Heart left ventricle (tissue), 16 donors: ENCODE data around the gene ZNF789. TPM values are rescaled to one million over a fixed set of nuclear protein-coding genes. Genes with fewer than 3 reads are reported as not detected.

Experiments used
- ATAC-seq, 4 donors: fragments of 200-7000 bp; cut with Tn5 transposase; one replicate each; pipeline ENCODE4 v1.9.1; 2020 to 2022; ENCODE audit warnings: moderate library complexity in 4 of 4, mild to moderate bottlenecking in 3 of 4, moderate number of reproducible peaks in 1 of 4
- DNase-seq, 5 donors: peaks; one replicate each; pipeline ENCODE4 v3.0.0-alpha.2; 2020
- H3K27ac ChIP-seq, 12 donors: fragments of 200-600 bp; sonication (generic) in 4 of 12; one replicate each; pipeline versions ENCODE4 v1.5.0 to v1.8.0; 2016 to 2022; ENCODE audit warnings: mild to moderate bottlenecking in 2 of 12
- H3K27me3 ChIP-seq, 9 donors: fragments of 200-600 bp; sonication (generic) in 2 of 9; one replicate each; pipeline versions ENCODE4 v1.5.1 to v1.8.0; 2016 to 2022; ENCODE audit warnings: mild to moderate bottlenecking in 3 of 9
- H3K36me3 ChIP-seq, 9 donors: fragments of 200-600 bp; sonication (generic) in 2 of 9; one replicate each; pipeline versions ENCODE4 v1.5.0 to v1.8.0; 2018 to 2022; ENCODE audit warnings: mild to moderate bottlenecking in 2 of 9
- H3K4me1 ChIP-seq, 12 donors: fragments of 200-600 bp; sonication (generic) in 4 of 12; one replicate each; pipeline versions ENCODE4 v1.5.0 to v1.8.0; 2016 to 2022; ENCODE audit warnings: mild to moderate bottlenecking in 3 of 12
- H3K4me3 ChIP-seq, 12 donors: fragments of 200-600 bp; sonication (generic) in 4 of 12; one replicate each; pipeline versions ENCODE4 v1.5.0 to v1.8.0; 2017 to 2022; ENCODE audit warnings: mild to moderate bottlenecking in 9 of 12, moderate library complexity in 4 of 12
- H3K9me3 ChIP-seq, 12 donors: fragments of 200-600 bp; sonication (generic) in 4 of 12; one replicate each; pipeline versions ENCODE4 v1.5.0 to v1.8.0; 2016 to 2022; ENCODE audit warnings: mild to moderate bottlenecking in 1 of 12
- POLR2A ChIP-seq, 2 donors: fragments of 450-650 bp; IDR thresholded peaks; one replicate each; pipeline ENCODE4 v1.6.1; 2017; ENCODE audit warnings: antibody characterized with exemption in 2 of 2, mild to moderate bottlenecking in 2 of 2, moderate library complexity in 2 of 2
- WGBS, 4 donors: extraction: QIAGEN DNeasy Blood & Tissue Kit in 2 of 4; methylation state at CpG; one replicate each; pipeline versions ENCODE4 v1.1.5 to v1.1.7; 2013 to 2018; 5-methylcytosine and 5-hydroxymethylcytosine counted together
- intact Hi-C, 10 donors: fragments of 100-400 bp; cut with DNase I; formaldehyde crosslinking; loops; one replicate each; pipeline versions ENCODE4 v1.11.1 to v1.14.2; 2022
- polyA plus RNA-seq, 2 donors: library from polyadenylated mRNA; stranded (reverse); fragments of 200-250 nt; gene quantifications; one replicate each; pipeline ENCODE4 v1.2.3, GENCODE V29; 2013
- total RNA-seq, 9 donors: library from RNA; depleted of rRNA in 2 of 9; stranded (reverse); fragments of >200 nt in 2 of 9; fragmentation: NEBNext Ultra II Directional in 3 of 9; extraction: Animal tissue kit (Norgen Biotek cat#: 25700) in 3 of 9; gene quantifications; one replicate each; pipeline versions ENCODE4 v1.1.0 to v1.2.4, GENCODE V29; 2016 to 2023
- TF ChIP-seq, protein P1 (sequence below), 12 donors: fragments of 200-600 bp; sonication (generic) in 4 of 12; IDR thresholded peaks; one replicate each; pipeline versions ENCODE4 v1.5.0 to v1.8.0; 2018 to 2022; ENCODE audit warnings: antibody characterized with exemption in 12 of 12, mild to moderate bottlenecking in 5 of 12
- donor health status: ischemic (EF 13 %, LVEDD 7.1; RV severe dilation, severe dysfunction).
- donor health status: healthy with polysubstance abuse.
- donor health status: DM: no; HTN: yes; CAD: no.
- donor health status: DM: no; HTN: no; CAD: no.
- donor health status: ischemic (EF 25% LVEDD 6.9; RV normal size, moderate dysfunction).
- donor health status: ischemic (EF 25% LVEDD 5.7; RV mildly dilated, moderate dysfunction).
- donor health status: healthy.
- donor health status: DM: yes; HTN: yes; CAD: no.
- donor health status: ischemic (EF 35%, LVEDD 5.7; RV mildly dilated, moderate dysfunction).
- donor health status: nonischemic (EF 11% LVEDD 7.7; RV severe dilation, severe dysfunction).
- donor health status: DM: yes; HTN: yes; CAD: no.
- donor health status: PGD.
- donor health status: ischemic (EF 29% LVEDD 5.4; RV normal size, mild dysfunction).
- donor health status: nonischemic (EF 23%, LVEDD 6.1; RV moderate dilation, normal function).

Gene ZNF789
- total and polyA plus RNA-seq, 11 donors: 2.1 to 5.2 (median 3.3) TPM

DNA sequence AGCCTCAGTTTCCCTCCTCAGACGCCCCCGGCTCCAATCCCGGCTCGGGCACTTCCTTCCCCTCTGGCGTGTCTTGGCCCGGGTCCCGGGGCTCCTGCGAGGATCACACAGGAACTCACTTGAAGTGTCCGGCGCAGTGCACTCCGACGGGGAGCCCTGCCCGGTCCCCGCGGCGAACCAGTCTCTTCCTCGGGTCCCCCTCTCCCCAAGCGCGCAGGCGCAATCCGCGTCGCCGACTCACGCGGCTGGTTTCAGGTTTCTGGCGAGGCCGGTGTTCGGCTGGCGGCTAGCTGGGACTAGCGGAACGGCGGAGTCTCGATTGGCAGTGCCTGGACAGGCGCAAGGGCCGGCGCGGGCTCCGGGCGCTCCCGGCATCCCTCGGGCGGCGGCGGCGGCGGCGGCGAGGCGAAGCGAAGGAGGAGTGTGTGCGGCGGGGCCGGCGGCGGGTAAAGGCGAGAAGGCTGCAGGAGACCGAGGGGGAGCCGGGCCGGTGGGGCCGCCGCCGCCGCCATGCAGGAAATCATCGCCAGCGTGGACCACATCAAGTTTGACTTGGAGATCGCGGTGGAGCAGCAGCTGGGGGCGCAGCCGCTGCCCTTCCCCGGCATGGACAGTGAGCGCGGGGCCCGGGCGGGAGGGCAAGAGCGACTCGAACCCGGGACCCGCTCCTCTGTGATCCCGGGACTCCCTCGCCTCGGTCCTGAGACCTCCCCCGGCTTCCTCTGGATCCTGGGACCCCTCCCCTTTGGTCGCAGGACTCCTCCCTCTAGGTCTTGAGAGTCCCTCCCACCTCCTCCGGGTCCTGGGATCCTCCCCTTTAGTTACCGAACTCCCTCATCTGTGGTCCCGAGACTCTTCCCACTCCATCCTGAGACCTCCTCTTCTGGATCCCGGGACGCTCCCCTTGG lies 33.9 kb upstream of the ZNF789 start, which contains the start of the genes CPSF4 and PTCD1:
Gene CPSF4, plus strand, starts transcription at position 371 of the 908 bp plus-strand sequence. Its CDS starts 140 bp downstream, at position 511.
Gene PTCD1, minus strand, starts transcription at position 226 of the 908 bp plus-strand sequence. CDS start 3,556 bp downstream, outside the sequence.
- WGBS, 4 donors: 0 to 1% (median 1%) methylated on average over 60 to 89 of the region's 89 CpGs
- peak within 1 kb of the TSS in 11 of 12 donors; percentile 79 to 93 (median 89) for H3K27ac ChIP-seq
- peaks cover 0 to 30% (median 19%) of the 10 kb centered on the region in 9 donors for H3K36me3 ChIP-seq
- no peaks in the 10 kb centered on the region for H3K9me3 ChIP-seq
- peak in 1 of 2 donors; percentile 59 for TF ChIP-seq POLR2A (IDR thresholded peaks at IDR 0.05)
- TF ChIP-seq, protein P1, sequence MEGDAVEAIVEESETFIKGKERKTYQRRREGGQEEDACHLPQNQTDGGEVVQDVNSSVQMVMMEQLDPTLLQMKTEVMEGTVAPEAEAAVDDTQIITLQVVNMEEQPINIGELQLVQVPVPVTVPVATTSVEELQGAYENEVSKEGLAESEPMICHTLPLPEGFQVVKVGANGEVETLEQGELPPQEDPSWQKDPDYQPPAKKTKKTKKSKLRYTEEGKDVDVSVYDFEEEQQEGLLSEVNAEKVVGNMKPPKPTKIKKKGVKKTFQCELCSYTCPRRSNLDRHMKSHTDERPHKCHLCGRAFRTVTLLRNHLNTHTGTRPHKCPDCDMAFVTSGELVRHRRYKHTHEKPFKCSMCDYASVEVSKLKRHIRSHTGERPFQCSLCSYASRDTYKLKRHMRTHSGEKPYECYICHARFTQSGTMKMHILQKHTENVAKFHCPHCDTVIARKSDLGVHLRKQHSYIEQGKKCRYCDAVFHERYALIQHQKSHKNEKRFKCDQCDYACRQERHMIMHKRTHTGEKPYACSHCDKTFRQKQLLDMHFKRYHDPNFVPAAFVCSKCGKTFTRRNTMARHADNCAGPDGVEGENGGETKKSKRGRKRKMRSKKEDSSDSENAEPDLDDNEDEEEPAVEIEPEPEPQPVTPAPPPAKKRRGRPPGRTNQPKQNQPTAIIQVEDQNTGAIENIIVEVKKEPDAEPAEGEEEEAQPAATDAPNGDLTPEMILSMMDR (IDR thresholded peaks at IDR 0.05): no peak
- H3K4me1 ChIP-seq: peaks cover 0 to 45% (median 30%) of the 10 kb centered on the region in 12 donors
- peak; percentile 95 to 98 (median 97) for DNase-seq
- ATAC-seq: peak; percentile 89 to 97 (median 96)
- H3K27me3 ChIP-seq: no peaks in the 10 kb centered on the region
- peak within 1 kb of the TSS; percentile 72 to 100 (median 97) for H3K4me3 ChIP-seq
- intact Hi-C loops: loop anchor here in 1 of 10 donors (10.0 kb wide), 1 partner anchor 116 kb away; the partner anchor contains the start of genes FAM200A and ZNF655

DNA sequence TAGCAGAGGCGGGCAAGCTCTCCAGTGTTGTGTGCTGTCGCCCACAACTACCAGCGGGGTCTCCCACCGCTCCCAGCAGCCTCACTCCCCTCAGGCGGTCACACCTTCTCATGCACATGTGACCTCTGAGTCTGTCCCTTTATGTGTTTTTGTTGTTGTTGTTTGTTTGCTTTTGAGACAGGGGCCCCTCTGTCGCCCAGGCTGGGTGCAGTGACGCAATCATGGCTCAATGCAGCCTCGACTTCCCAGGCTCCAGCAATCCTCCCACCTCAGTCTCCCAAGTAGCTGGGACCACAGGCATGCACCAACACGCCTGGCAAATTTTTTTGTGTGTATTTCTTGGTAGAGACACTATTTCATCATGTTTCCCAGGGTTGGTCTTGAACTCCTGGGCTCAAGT lies 32.5 kb upstream of the ZNF789 start:
- Histone ChIP-seq H3K27me3 (no peaks in the 10 kb centered on the region), H3K4me1 (peaks cover 0 to 45% (median 30%) of the 10 kb centered on the region in 12 donors), H3K27ac (no peak overlapping the region), H3K9me3 (no peaks in the 10 kb centered on the region), H3K36me3 (peaks cover 0 to 30% (median 18%) of the 10 kb centered on the region in 9 donors), H3K4me3 (peak overlapping the region in 10 of 12 donors; percentile 72 to 100 (median 98))
- no peak for TF ChIP-seq POLR2A (IDR thresholded peaks at IDR 0.05)
- TF ChIP-seq, protein P1 (IDR thresholded peaks at IDR 0.05): no peak
- DNase-seq (no peak), ATAC-seq (no peak)
- intact Hi-C loops: loop anchor here in 1 of 10 donors (2.0 kb wide), 1 partner anchor 25 kb away; no protein-coding TSS in a partner anchor
- WGBS, 4 donors: 75 to 82% (median 79%) methylated on average over 9 of the region's 9 CpGs

DNA sequence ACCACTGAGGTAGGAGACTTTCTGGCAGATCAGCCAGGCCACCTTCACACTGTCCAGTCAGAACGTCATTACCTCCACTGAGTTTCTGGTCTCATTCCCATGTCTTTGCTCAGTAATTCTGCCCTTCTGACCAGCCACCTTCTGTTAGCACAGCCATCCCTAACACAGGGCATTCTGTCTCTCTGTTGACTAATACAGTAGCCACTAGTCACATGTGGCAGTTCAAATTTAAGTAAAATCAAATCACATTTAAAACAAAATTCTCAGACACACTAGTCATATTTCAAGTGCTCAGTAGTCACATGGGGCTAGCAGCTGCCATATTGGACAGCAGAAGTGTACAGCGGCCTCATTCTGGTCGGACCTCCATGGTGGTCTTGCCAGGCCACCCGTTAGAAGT lies 26.6 kb upstream of the ZNF789 start:
- TF ChIP-seq, protein P1 (IDR thresholded peaks at IDR 0.05): no peak
- TF ChIP-seq POLR2A (IDR thresholded peaks at IDR 0.05): no peak
- H3K27me3 ChIP-seq: no peaks in the 10 kb centered on the region
- DNase-seq: no peak
- no peak for ATAC-seq
- H3K4me1 ChIP-seq: peaks cover 0 to 18% (median 8%) of the 10 kb centered on the region in 12 donors
- 88 to 91% (median 89%) methylated on average over 4 of the region's 4 CpGs for WGBS, 4 donors
- no peaks in the 10 kb centered on the region for H3K9me3 ChIP-seq
- H3K36me3 ChIP-seq: peaks cover 0 to 86% (median 74%) of the 10 kb centered on the region in 9 donors
- intact Hi-C loops: no loop called here
- H3K27ac ChIP-seq: no peak overlapping the region
- no peak overlapping the region for H3K4me3 ChIP-seq

DNA sequence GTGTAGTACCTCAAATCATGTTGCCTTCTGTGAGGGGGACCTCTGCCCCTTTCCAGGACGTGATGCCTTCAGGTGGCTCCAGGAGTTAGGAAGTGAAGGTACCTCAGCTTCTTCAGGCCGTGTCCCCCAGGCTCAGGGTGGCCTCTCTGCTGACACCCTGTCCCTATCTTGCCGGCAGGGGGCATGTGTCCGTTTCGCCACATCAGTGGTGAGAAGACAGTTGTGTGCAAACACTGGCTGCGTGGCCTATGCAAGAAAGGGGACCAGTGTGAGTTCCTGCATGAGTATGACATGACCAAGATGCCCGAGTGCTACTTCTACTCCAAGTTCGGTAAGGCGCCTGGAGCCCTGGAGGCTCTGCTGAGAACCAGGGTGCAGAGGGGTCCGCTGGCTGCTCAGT lies 24.7 kb upstream of the ZNF789 start:
- Histone ChIP-seq H3K27ac (no peak overlapping the region), H3K4me3 (no peak overlapping the region), H3K4me1 (peaks cover 0 to 18% (median 5%) of the 10 kb centered on the region in 12 donors), H3K9me3 (no peaks in the 10 kb centered on the region), H3K27me3 (no peaks in the 10 kb centered on the region), H3K36me3 (peaks cover 0 to 99% (median 90%) of the 10 kb centered on the region in 9 donors)
- TF ChIP-seq, protein P1 (IDR thresholded peaks at IDR 0.05): peak in 1 of 12 donors; percentile 11
- no peak for TF ChIP-seq POLR2A (IDR thresholded peaks at IDR 0.05)
- ATAC-seq: no peak
- intact Hi-C loops: no loop called here
- DNase-seq: no peak
- 87 to 90% (median 89%) methylated on average over 7 to 10 of the region's 10 CpGs for WGBS, 4 donors
